ENCODE results near the gene SLC9A7.

The SLC9A7 gene

GRCh38 chrX:46687619-46688018, 71.3 kb downstream of the SLC9A7 start:
- DNase-seq (ENCODE audit: extremely low read depth, low read depth) = no peak
- TF ChIP-seq CTCF (IDR thresholded peaks at IDR 0.05; ENCODE audit: low read depth, low read length) = no peak

- peak; percentile 14 for DNase-seq (ENCODE audit: extremely low read depth, low read depth)
- peak; percentile 62 for TF ChIP-seq CTCF (IDR thresholded peaks at IDR 0.05; ENCODE audit: low read depth, low read length)
These were observed 72.8 kb downstream of the SLC9A7 start for GRCh38 chrX:46686003-46686645.

DNA sequence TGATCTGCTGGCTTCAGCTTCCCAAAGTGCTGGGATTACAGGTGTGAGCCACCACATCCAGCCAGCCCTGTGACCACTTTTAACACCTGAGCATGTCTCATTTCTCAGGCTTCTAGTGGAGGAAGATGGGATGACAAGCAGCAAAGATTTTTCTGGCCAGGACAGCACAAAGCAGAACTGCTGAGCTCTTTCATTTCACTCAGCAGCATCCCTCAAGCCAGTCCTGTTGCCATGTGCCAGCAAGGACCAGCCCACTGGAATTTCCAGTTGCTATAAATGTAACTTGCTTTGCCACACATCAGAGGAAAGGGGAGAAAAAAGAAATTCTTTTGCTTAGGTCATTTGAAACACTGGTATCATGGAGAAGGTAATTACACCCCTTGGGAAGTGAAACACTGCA, 75.9 kb downstream of the SLC9A7 start:
- TF ChIP-seq CTCF (IDR thresholded peaks at IDR 0.05; ENCODE audit: low read depth, low read length) = no peak
- DNase-seq (ENCODE audit: extremely low read depth, low read depth) = no peak

GRCh38 chrX:46681849-46682248, 77.1 kb downstream of the SLC9A7 start:
- TF ChIP-seq CTCF (IDR thresholded peaks at IDR 0.05; ENCODE audit: low read depth, low read length) = no peak
- no peak for DNase-seq (ENCODE audit: extremely low read depth, low read depth)

GRCh38 chrX:46678232-46678631, 80.7 kb downstream of the SLC9A7 start:
- DNase-seq (ENCODE audit: extremely low read depth, low read depth) = no peak
- TF ChIP-seq CTCF (IDR thresholded peaks at IDR 0.05; ENCODE audit: low read depth, low read length) = no peak

DNA sequence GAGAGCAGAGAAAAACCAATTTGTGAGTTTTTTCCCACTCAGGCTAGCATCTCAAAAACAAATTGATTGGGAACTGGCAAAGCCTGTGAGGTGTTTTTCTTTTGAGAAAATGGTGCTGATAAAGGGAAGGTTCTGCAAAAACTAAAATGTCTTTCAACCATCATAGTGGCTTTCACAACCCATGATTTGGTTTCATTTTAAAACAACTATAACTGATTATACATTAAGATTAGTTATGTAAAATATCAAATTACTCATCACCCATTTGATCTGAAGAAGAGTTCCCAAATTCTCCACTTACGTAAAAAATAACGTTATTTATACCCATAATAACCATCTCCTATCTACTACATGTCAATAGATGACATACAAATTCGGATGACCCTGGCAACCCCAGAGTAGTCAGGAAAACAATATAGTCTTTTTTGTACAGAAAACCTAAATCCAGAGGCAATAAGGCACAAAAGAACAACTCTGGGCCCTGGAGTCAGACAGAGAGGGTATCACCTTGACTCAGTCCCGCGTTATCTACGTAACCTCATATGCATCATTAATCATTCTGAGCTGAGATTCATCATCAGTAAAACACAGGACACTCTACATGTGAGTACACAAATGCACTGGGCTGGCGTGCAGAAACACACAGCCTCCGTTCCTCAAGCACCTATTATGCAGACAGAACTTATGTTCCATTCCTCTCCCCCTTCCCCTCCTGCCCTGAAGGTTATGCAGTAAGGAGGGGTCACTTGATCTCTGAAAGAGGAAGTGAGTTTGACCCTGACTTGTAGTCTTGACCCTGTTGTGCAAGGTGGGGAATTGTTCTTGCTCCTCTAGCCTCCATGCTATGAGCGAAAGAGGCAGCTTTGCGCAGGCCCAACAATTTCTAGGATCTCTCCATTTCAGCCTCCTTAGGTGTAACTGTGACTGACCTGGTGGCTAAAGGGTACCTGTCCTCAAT, 82.2 kb downstream of the SLC9A7 start:
- no peak for TF ChIP-seq CTCF (IDR thresholded peaks at IDR 0.05; ENCODE audit: low read depth, low read length)

More for the DNA sequence above, 82.2 kb downstream of the SLC9A7 start:
- DNase-seq (ENCODE audit: extremely low read depth, low read depth) = no peak

All from AG09319 (cell line).